ENCODE results near the gene CCT8. TPM values are rescaled to one million over a fixed set of nuclear protein-coding genes. Genes with fewer than 3 reads are reported as not detected.
A peak's percentile ranks its signal among the peaks of the same experiment; 100 is the strongest.
"Not testable (repeated sequence)": the region's sequence is repeated elsewhere in the genome, so short reads cannot be mapped to it uniquely, and the experiment has no call there.

Gene CCT8
- polyA plus RNA-seq, 12 donors = 125 to 198 (median 177) TPM; not detected in 1

- no peak for DNase-seq
Measured at GRCh38 chr21:29029524-29029923, 43.9 kb downstream of the CCT8 start.

- DNase-seq = no peak
Measured at GRCh38 chr21:29025328-29025713, 48.1 kb downstream of the CCT8 start.

- DNase-seq = peak; percentile 100
Measured at GRCh38 chr21:29024474-29025327, 48.7 kb downstream of the CCT8 start, which contains the start of gene USP16. TSS of gene USP16 (plus strand) at chr21:29024668. CDS start at chr21:29027914, 3,246 bp downstream.

GRCh38 chr21:29022166-29022565 is 51.3 kb downstream of the CCT8 start:
- DNase-seq = no peak

GRCh38 chr21:29018540-29018939 is 54.9 kb downstream of the CCT8 start:
- no peak for DNase-seq

- no peak for DNase-seq
Measured at GRCh38 chr21:29017639-29018237, 55.7 kb downstream of the CCT8 start.

- not testable (repeated sequence) for DNase-seq
Measured at GRCh38 chr21:29011236-29011635, 62.2 kb downstream of the CCT8 start.

- DNase-seq = no peak
Measured at GRCh38 chr21:29008367-29008766, 65.1 kb downstream of the CCT8 start.

GRCh38 chr21:29007810-29008209 is 65.6 kb downstream of the CCT8 start:
- no peak for DNase-seq

GRCh38 chr21:29007135-29007534 is 66.3 kb downstream of the CCT8 start:
- no peak for DNase-seq

Other genes with a start within 250 kb of the CCT8 start
- gene LTN1, start 80.8 kb downstream of the CCT8 start, polyA plus RNA-seq (ENCODE audit: insufficient read length in 12 of 12) = 10 to 100 TPM in 11 of 12 donors, not detected in 1; 15.6 to 34.5 (median 24.7) TPM
- gene RWDD2B, start 54.3 kb downstream of the CCT8 start, polyA plus RNA-seq (ENCODE audit: insufficient read length in 12 of 12) = 10 to 100 TPM in 11 of 12 donors, not detected in 1; 18.4 to 29.5 (median 22.1) TPM
- 10 to 100 TPM in 11 of 12 donors, not detected in 1; 38.9 to 64.5 (median 49.3) TPM for gene USP16, start 49.0 kb downstream of the CCT8 start, polyA plus RNA-seq (ENCODE audit: insufficient read length in 12 of 12)
- 10 to 100 TPM in 11 of 12 donors, not detected in 1; 26.4 to 96.9 (median 83.5) TPM for gene MAP3K7CL, start 57.0 kb upstream of the CCT8 start, polyA plus RNA-seq (ENCODE audit: insufficient read length in 12 of 12)
- gene BACH1, start 225.3 kb upstream of the CCT8 start, polyA plus RNA-seq (ENCODE audit: insufficient read length in 12 of 12) = 10 to 100 TPM in 11 of 12 donors, not detected in 1; 25.6 to 37.7 (median 30.2) TPM